OCI-LY1 (cell line): ENCODE data around the gene E2F4.

Experiments
- H2AFZ ChIP-seq: fragments of 200-600 bp; sonication (generic), shearing (Covaris generic); 2 replicates; pipeline ENCODE4 v1.6.0; 2014; ENCODE audit warnings: antibody characterized with exemption, mild to moderate bottlenecking, low read length
- H3F3A ChIP-seq: fragments of 200-600 bp; sonication (generic), shearing (Covaris generic); 2 replicates; pipeline ENCODE4 v1.6.0; 2014; ENCODE audit warnings: mild to moderate bottlenecking, antibody characterized with exemption, low read length, moderate library complexity; ENCODE audit not compliant: insufficient read depth
- H3K27ac ChIP-seq: fragments of 200-600 bp; sonication (generic); 2 replicates; pipeline ENCODE4 v1.5.1; 2014; ENCODE audit warnings: low read length, mixed run types, mild to moderate bottlenecking, low read depth; ENCODE audit not compliant: poor library complexity, severe bottlenecking
- H3K27me3 ChIP-seq: fragments of 200-600 bp; sonication (generic); 2 replicates; pipeline ENCODE4 v1.6.0; 2014; ENCODE audit warnings: antibody characterized with exemption, mild to moderate bottlenecking, low read length, moderate library complexity; ENCODE audit not compliant: insufficient read depth
- H3K36me3 ChIP-seq: fragments of 200-600 bp; sonication (generic); 2 replicates; pipeline ENCODE4 v1.6.1; 2014; ENCODE audit warnings: mild to moderate bottlenecking, antibody characterized with exemption, low read length, moderate library complexity, mixed read lengths; ENCODE audit not compliant: insufficient read depth
- H3K4me1 ChIP-seq: fragments of 200-600 bp; sonication (generic); 2 replicates; pipeline ENCODE4 v1.5.1; 2014; ENCODE audit warnings: mild to moderate bottlenecking, low read length, moderate library complexity; ENCODE audit not compliant: insufficient read depth, severe bottlenecking
- H3K4me2 ChIP-seq: fragments of 200-600 bp; sonication (generic), shearing (Covaris generic); 2 replicates; pipeline ENCODE4 v1.6.1; 2014; ENCODE audit warnings: low read length
- H3K4me3 ChIP-seq: fragments of 200-600 bp; sonication (generic); 2 replicates; pipeline ENCODE4 v1.5.1; 2014; ENCODE audit warnings: low read length, low read depth, mild to moderate bottlenecking, mixed read lengths; ENCODE audit not compliant: poor library complexity, severe bottlenecking
- H3K79me2 ChIP-seq: fragments of 200-600 bp; shearing (Covaris generic); 2 replicates; pipeline ENCODE4 v1.6.1; 2016; ENCODE audit warnings: mixed run types, low read length, mixed read lengths; ENCODE audit not compliant: insufficient read depth
- H3K9ac ChIP-seq: fragments of 200-600 bp; sonication (generic), shearing (Covaris generic); 2 replicates; pipeline ENCODE4 v1.6.1; 2014; ENCODE audit warnings: mild to moderate bottlenecking, low read length, mixed read lengths
- H3K9me2 ChIP-seq: fragments of 200-600 bp; sonication (generic), shearing (Covaris generic); 2 replicates; pipeline ENCODE4 v1.6.1; 2014; ENCODE audit warnings: low read depth, mild to moderate bottlenecking, low read length, mixed read lengths
- H3K9me3 ChIP-seq: fragments of 200-600 bp; shearing (Covaris generic); 2 replicates; pipeline ENCODE4 v1.6.1; 2014; ENCODE audit warnings: low read length, mixed read lengths
- H4K20me1 ChIP-seq: fragments of 200-600 bp; sonication (generic), shearing (Covaris generic); 2 replicates; pipeline ENCODE4 v1.6.0; 2016; ENCODE audit warnings: mild to moderate bottlenecking, low read length; ENCODE audit not compliant: insufficient read depth
- EZH2 ChIP-seq: fragments of 200-600 bp; sonication (generic), shearing (Covaris generic); IDR thresholded peaks from 2 replicates; pipeline ENCODE4 v1.8.0; 2017; ENCODE audit warnings: borderline replicate concordance, mixed run types, mild to moderate bottlenecking, antibody characterized with exemption, low read length, moderate library complexity, mixed read lengths
- TF ChIP-seq, protein P1 (sequence below): fragments of 200-600 bp; sonication (generic), shearing (Covaris generic); IDR thresholded peaks from 2 replicates; pipeline ENCODE4 v1.5.1; 2017; ENCODE audit warnings: mild to moderate bottlenecking, antibody characterized with exemption, low read length, moderate library complexity, mixed read lengths

E2F4 gene

DNA sequence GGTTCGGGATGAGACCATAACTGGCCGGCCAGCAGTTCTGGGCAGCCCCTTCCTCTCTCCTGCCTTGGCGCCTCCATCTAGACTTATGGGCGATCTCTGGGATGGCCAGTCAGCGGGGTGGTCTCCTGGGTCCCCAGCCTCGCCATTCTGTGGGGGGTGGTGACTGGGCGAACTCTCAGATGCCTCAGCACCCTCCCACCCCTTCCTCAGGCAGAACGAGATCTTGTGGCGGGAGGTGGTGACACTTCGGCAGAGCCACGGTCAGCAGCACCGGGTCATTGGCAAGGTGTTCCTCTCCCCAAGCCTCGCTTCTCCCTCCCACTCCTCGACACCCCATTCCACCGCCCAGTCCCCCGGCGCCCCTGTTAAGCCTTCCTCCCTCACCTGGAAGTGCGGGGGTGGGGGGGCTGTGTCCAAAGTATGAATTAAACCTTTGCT lies 25.8 kb upstream of the E2F4 start:
- Histone ChIP-seq H3K27me3 (no peaks in the 10 kb centered on the region; the same call in 1 of the 2 replicates), H3K9ac (no peak overlapping the region), H3K4me2 (no peak overlapping the region), H3K27ac (no peak overlapping the region), H2AFZ (no peak overlapping the region), H3K9me2 (no peaks in the 10 kb centered on the region), H3K79me2 (no peaks in the 10 kb centered on the region), H3K4me3 (no peak overlapping the region), H3K36me3 (no peaks in the 10 kb centered on the region), H3K9me3 (no peaks in the 10 kb centered on the region), H3F3A (no peaks in the 10 kb centered on the region), H4K20me1 (no peaks in the 10 kb centered on the region), H3K4me1 (peaks cover 24% of the 10 kb centered on the region)
- TF ChIP-seq EZH2, result no peak
- TF ChIP-seq, protein P1, sequence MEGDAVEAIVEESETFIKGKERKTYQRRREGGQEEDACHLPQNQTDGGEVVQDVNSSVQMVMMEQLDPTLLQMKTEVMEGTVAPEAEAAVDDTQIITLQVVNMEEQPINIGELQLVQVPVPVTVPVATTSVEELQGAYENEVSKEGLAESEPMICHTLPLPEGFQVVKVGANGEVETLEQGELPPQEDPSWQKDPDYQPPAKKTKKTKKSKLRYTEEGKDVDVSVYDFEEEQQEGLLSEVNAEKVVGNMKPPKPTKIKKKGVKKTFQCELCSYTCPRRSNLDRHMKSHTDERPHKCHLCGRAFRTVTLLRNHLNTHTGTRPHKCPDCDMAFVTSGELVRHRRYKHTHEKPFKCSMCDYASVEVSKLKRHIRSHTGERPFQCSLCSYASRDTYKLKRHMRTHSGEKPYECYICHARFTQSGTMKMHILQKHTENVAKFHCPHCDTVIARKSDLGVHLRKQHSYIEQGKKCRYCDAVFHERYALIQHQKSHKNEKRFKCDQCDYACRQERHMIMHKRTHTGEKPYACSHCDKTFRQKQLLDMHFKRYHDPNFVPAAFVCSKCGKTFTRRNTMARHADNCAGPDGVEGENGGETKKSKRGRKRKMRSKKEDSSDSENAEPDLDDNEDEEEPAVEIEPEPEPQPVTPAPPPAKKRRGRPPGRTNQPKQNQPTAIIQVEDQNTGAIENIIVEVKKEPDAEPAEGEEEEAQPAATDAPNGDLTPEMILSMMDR, result no peak

DNA sequence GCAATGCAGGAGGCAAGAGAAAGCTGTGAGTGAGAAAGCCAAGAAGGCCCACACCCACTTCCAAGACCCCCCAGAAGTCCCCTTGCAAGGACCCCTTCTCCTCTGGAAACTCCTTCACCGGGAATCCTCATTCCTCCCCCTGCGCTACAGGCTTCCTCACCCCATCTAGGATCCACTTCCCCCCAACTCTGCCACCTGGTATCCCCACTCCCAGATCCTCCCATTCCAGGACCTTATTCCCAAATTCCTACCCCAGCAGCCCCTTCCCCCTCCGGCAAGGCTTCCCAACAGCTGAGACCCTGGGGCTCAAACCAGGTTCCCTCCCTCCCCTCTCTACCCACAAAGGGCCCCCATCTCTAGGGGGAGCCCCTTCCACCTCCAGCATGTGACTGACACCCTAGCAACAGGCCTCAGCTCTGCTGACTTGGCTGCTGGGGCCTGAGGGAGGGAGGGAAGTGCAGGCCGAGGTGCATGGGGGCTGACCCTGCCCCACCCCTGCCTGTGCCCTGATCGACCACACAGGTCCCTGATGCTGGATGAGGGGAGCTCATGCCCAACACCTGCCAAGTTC lies 25.3 kb upstream of the E2F4 start:
- Histone ChIP-seq H3K9ac (no peak overlapping the region), H2AFZ (no peak overlapping the region), H3K27ac (no peak overlapping the region), H3K4me3 (no peak overlapping the region), H4K20me1 (no peaks in the 10 kb centered on the region), H3K4me1 (peaks cover 24% of the 10 kb centered on the region), H3K9me3 (no peaks in the 10 kb centered on the region), H3K27me3 (no peaks in the 10 kb centered on the region; the same call in 1 of the 2 replicates), H3K79me2 (no peaks in the 10 kb centered on the region), H3K9me2 (no peaks in the 10 kb centered on the region), H3F3A (no peaks in the 10 kb centered on the region), H3K36me3 (no peaks in the 10 kb centered on the region), H3K4me2 (no peak overlapping the region)
- no peak for TF ChIP-seq EZH2
- TF ChIP-seq, protein P1, result no peak

DNA sequence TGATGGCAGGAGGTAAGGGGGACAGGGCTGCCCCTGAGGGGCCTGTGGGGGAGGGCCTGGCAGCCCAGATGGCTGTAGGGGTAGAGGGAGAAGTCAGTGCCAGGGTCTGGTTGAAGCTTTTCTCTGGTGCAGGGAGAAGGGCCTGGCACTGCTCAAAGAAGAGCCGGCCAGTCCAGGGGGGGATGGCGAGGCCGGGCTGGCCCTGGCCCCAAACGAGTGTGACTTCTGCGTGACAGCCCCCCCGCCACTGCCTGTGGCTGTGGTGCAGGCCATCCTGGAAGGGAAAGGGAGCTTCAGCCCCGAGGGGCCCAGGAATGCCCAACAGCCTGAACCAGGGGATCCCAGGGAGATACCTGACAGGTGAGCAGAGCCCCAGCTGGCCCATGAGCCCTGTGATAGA lies 24.4 kb upstream of the E2F4 start:
- Histone ChIP-seq H3K4me1 (peaks cover 24% of the 10 kb centered on the region), H3K4me2 (no peak overlapping the region), H3K27ac (no peak overlapping the region), H3K9me2 (no peaks in the 10 kb centered on the region), H2AFZ (no peak overlapping the region), H3K79me2 (no peaks in the 10 kb centered on the region), H4K20me1 (no peaks in the 10 kb centered on the region), H3K9ac (no peak overlapping the region), H3K27me3 (no peaks in the 10 kb centered on the region; the same call in 1 of the 2 replicates), H3K36me3 (no peaks in the 10 kb centered on the region), H3K4me3 (no peak overlapping the region), H3K9me3 (no peaks in the 10 kb centered on the region), H3F3A (no peaks in the 10 kb centered on the region)
- TF ChIP-seq, protein P1, result no peak
- TF ChIP-seq EZH2, result no peak
